Left lung (tissue), 10 donors: Measurements from ENCODE around the gene CCDC191. TPM values are rescaled to one million over a fixed set of nuclear protein-coding genes. Genes with fewer than 3 reads are reported as not detected.

Experiments
- ATAC-seq: fragments of 200-7000 bp; cut with Tn5 transposase; one replicate; pipeline ENCODE4 v1.9.1; 2020; ENCODE audit warnings: moderate library complexity
- DNase-seq, 4 donors: peaks; one replicate each; pipeline ENCODE4 v3.0.0-alpha.2; 2013 to 2020
- H3K27ac ChIP-seq, 2 donors: fragments of 200-600 bp; sonication (generic) in 1 of 2; one replicate each; pipeline versions ENCODE4 v1.5.0 to v1.8.0; 2020 to 2021
- H3K27me3 ChIP-seq, 2 donors: fragments of 200-600 bp; sonication (generic) in 1 of 2; one replicate each; pipeline versions ENCODE4 v1.5.0 to v1.8.0; 2020 to 2021
- H3K36me3 ChIP-seq, 2 donors: fragments of 200-600 bp; sonication (generic) in 1 of 2; one replicate each; pipeline versions ENCODE4 v1.5.0 to v1.8.0; 2020 to 2021
- H3K4me1 ChIP-seq, 2 donors: fragments of 200-600 bp; one replicate each; pipeline ENCODE4 v1.8.0; 2021
- H3K4me3 ChIP-seq, 2 donors: fragments of 200-600 bp; sonication (generic) in 1 of 2; one replicate each; pipeline versions ENCODE4 v1.5.0 to v1.8.0; 2020 to 2021; ENCODE audit warnings: mild to moderate bottlenecking in 1 of 2
- H3K9me3 ChIP-seq, 2 donors: fragments of 200-600 bp; sonication (generic) in 1 of 2; one replicate each; pipeline versions ENCODE4 v1.5.0 to v1.8.0; 2020 to 2021
- CTCF ChIP-seq, 2 donors: fragments of 200-600 bp; sonication (generic) in 1 of 2; IDR thresholded peaks; one replicate each; pipeline versions ENCODE4 v1.5.0 to v1.8.0; 2021; ENCODE audit warnings: antibody characterized with exemption in 2 of 2
- intact Hi-C, 2 donors: fragments of 100-400 bp; cut with DNase I; formaldehyde crosslinking; loops; one replicate each; pipeline versions ENCODE4 v1.11.2 to v1.14.2; 2022
- polyA plus RNA-seq, 6 donors: library from polyadenylated mRNA; unstranded; fragments of 120-200 nt; gene quantifications; one replicate each; pipeline ENCODE4 v1.2.1, GENCODE V29; 2013; ENCODE audit not compliant: insufficient read length in 6 of 6
- total RNA-seq, 2 donors: library from RNA; stranded (reverse); fragmentation: NEBNext Ultra II Directional; extraction: Animal tissue kit (Norgen Biotek cat#: 25700); gene quantifications; one replicate each; pipeline ENCODE4 v1.2.1, GENCODE V29; 2021
- donor health status: DM: no; HTN: yes; CAD: no.
- donor health status: DM: no; HTN: no; CAD: no.

Gene CCDC191
- total and polyA plus RNA-seq, 8 donors, result 3.3 to 24.9 (median 18.9) TPM

GRCh38 chr3:114089675-114090074, 33.3 kb upstream of the CCDC191 start:
- no peak overlapping the region for H3K4me3 ChIP-seq
- no peaks in the 10 kb centered on the region for H3K27me3 ChIP-seq
- no peak for TF ChIP-seq CTCF (IDR thresholded peaks at IDR 0.05)
- intact Hi-C loops, result no loop called here
- ATAC-seq (no peak), DNase-seq (no peak)
- peaks cover 7 to 21% of the 10 kb centered on the region in 2 donors for H3K4me1 ChIP-seq
- no peaks in the 10 kb centered on the region for H3K9me3 ChIP-seq
- H3K27ac ChIP-seq, result no peak overlapping the region
- peaks cover 0 to 37% of the 10 kb centered on the region in 2 donors for H3K36me3 ChIP-seq

- Histone ChIP-seq H3K36me3 (peaks cover 0 to 66% of the 10 kb centered on the region in 2 donors), H3K4me3 (no peak overlapping the region), H3K27me3 (no peaks in the 10 kb centered on the region), H3K9me3 (no peaks in the 10 kb centered on the region), H3K4me1 (no peaks in the 10 kb centered on the region), H3K27ac (no peak overlapping the region)
- no peak for TF ChIP-seq CTCF (IDR thresholded peaks at IDR 0.05)
- ATAC-seq (no peak), DNase-seq (no peak)
- intact Hi-C loops, result no loop called here
Observed at GRCh38 chr3:114086356-114086755, 30.0 kb upstream of the CCDC191 start.

GRCh38 chr3:114083112-114083511, 26.8 kb upstream of the CCDC191 start:
- H3K36me3 ChIP-seq, result peaks cover 0 to 97% of the 10 kb centered on the region in 2 donors

GRCh38 chr3:114081037-114081436, 24.7 kb upstream of the CCDC191 start:
- no peaks in the 10 kb centered on the region for H3K27me3 ChIP-seq
- no peak overlapping the region for H3K4me3 ChIP-seq
- no peak overlapping the region for H3K27ac ChIP-seq
- peaks cover 0 to 97% of the 10 kb centered on the region in 2 donors for H3K36me3 ChIP-seq
- DNase-seq (no peak), ATAC-seq (no peak)
- TF ChIP-seq CTCF (IDR thresholded peaks at IDR 0.05), result no peak
- intact Hi-C loops, result no loop called here
- no peaks in the 10 kb centered on the region for H3K4me1 ChIP-seq
- no peaks in the 10 kb centered on the region for H3K9me3 ChIP-seq

More at GRCh38 chr3:114083112-114083511, 26.8 kb upstream of the CCDC191 start:
- H3K4me3 ChIP-seq, result no peak overlapping the region
- no peak for TF ChIP-seq CTCF (IDR thresholded peaks at IDR 0.05)
- H3K27ac ChIP-seq, result no peak overlapping the region
- no peaks in the 10 kb centered on the region for H3K27me3 ChIP-seq
- H3K9me3 ChIP-seq, result no peaks in the 10 kb centered on the region
- intact Hi-C loops, result no loop called here
- H3K4me1 ChIP-seq, result no peaks in the 10 kb centered on the region
- ATAC-seq (no peak), DNase-seq (no peak)

- H3K9me3 ChIP-seq, result no peaks in the 10 kb centered on the region
- DNase-seq, result no peak
- intact Hi-C loops, result no loop called here
- H3K27ac ChIP-seq, result peak overlapping the region in 1 of 2 donors; percentile 43
- TF ChIP-seq CTCF (IDR thresholded peaks at IDR 0.05), result no peak
- no peaks in the 10 kb centered on the region for H3K27me3 ChIP-seq
- no peak for ATAC-seq
- H3K4me1 ChIP-seq, result no peaks in the 10 kb centered on the region
- H3K36me3 ChIP-seq, result peaks cover 0 to 97% of the 10 kb centered on the region in 2 donors
- H3K4me3 ChIP-seq, result no peak overlapping the region
Observed at GRCh38 chr3:114080201-114080600, 23.9 kb upstream of the CCDC191 start.
